CD4-positive, CD25-positive, alpha-beta regulatory T cell (primary cell): ENCODE measurements around the gene SLC24A3. TPM values are rescaled to one million over a fixed set of nuclear protein-coding genes. Genes with fewer than 3 reads are reported as not detected.
"Not testable (repeated sequence)": the region's sequence is repeated elsewhere in the genome, so short reads cannot be mapped to it uniquely, and the experiment has no call there.

Experiments used
- ATAC-seq, 2 donors: fragments of 150-1000 bp; cut with Tn5 transposase; one replicate each; pipeline ENCODE4 v1.10.0; 2021; ENCODE audit warnings: low read depth in 2 of 2, moderate number of reproducible peaks in 2 of 2, moderate library complexity in 1 of 2
- DNase-seq, 3 donors: peaks; one replicate each; pipeline versions ENCODE4 v3.0.0 to v3.0.0-alpha.2; 2012 to 2022; ENCODE audit warnings: mixed read lengths in 1 of 3
- H3K27ac ChIP-seq: one replicate; pipeline ENCODE4 v1.7.0; 2013; ENCODE audit warnings: mild to moderate bottlenecking, low read length; ENCODE audit not compliant: insufficient read depth, poor library complexity, severe bottlenecking
- H3K27me3 ChIP-seq: one replicate; pipeline ENCODE4 v1.7.0; 2013; ENCODE audit warnings: low read length; ENCODE audit not compliant: control insufficient read depth, insufficient read depth
- H3K36me3 ChIP-seq: one replicate; pipeline ENCODE4 v1.7.0; 2013; ENCODE audit warnings: mild to moderate bottlenecking, low read length, moderate library complexity; ENCODE audit not compliant: control insufficient read depth, insufficient read depth
- H3K4me1 ChIP-seq: 2 replicates; pipeline ENCODE4 v1.7.0; 2013; ENCODE audit warnings: mild to moderate bottlenecking, low read length; ENCODE audit not compliant: insufficient read depth, control insufficient read depth, poor library complexity, severe bottlenecking
- H3K4me3 ChIP-seq: one replicate; pipeline ENCODE4 v1.7.0; 2013; ENCODE audit warnings: low read depth, mild to moderate bottlenecking, low read length, moderate library complexity
- H3K9me3 ChIP-seq, 2 experiments: 1 replicate in 1 of 2; 2 replicates in 1 of 2; pipeline ENCODE4 v1.7.0; 2013; ENCODE audit warnings: low read length in 2 of 2, mild to moderate bottlenecking in 1 of 2, moderate library complexity in 1 of 2; ENCODE audit not compliant: control insufficient read depth in 2 of 2
- H3K27ac Mint-ChIP-seq, 3 donors: one replicate each; pipeline ENCODE4 v1.8.0; 2020 to 2022; ENCODE audit warnings: mild to moderate bottlenecking in 3 of 3, mixed read lengths in 3 of 3, moderate library complexity in 2 of 3
- H3K27me3 Mint-ChIP-seq: one replicate; pipeline ENCODE4 v1.8.0; 2022; ENCODE audit warnings: mild to moderate bottlenecking, mixed read lengths
- H3K36me3 Mint-ChIP-seq: one replicate; pipeline ENCODE4 v1.8.0; 2020; ENCODE audit warnings: mixed read lengths
- H3K4me1 Mint-ChIP-seq, 4 donors: one replicate each; pipeline ENCODE4 v1.8.0; 2020 to 2022; ENCODE audit warnings: mixed read lengths in 4 of 4, mild to moderate bottlenecking in 1 of 4
- H3K4me3 Mint-ChIP-seq, 4 donors: one replicate each; pipeline ENCODE4 v1.8.0; 2020 to 2022; ENCODE audit warnings: mild to moderate bottlenecking in 4 of 4, mixed read lengths in 4 of 4, moderate library complexity in 3 of 4
- H3K9me3 Mint-ChIP-seq, 7 donors: one replicate each; pipeline ENCODE4 v1.8.0; 2020 to 2022; ENCODE audit warnings: mixed read lengths in 7 of 7, mild to moderate bottlenecking in 3 of 7, moderate library complexity in 2 of 7
- polyA plus RNA-seq, 4 donors: library from polyadenylated mRNA; unstranded; fragments of 300-500 nt; fragmentation: Illumina TruSeq; gene quantifications; one replicate each; pipeline ENCODE4 v1.2.3, GENCODE V29; 2021
- total RNA-seq: library from RNA; stranded (reverse); gene quantifications from one replicate; pipeline ENCODE4 v1.2.3, GENCODE V29; 2022

The SLC24A3 gene
- total and polyA plus RNA-seq, 5 donors from 2014 or later, result 0.25 TPM; not detected in 4

DNA sequence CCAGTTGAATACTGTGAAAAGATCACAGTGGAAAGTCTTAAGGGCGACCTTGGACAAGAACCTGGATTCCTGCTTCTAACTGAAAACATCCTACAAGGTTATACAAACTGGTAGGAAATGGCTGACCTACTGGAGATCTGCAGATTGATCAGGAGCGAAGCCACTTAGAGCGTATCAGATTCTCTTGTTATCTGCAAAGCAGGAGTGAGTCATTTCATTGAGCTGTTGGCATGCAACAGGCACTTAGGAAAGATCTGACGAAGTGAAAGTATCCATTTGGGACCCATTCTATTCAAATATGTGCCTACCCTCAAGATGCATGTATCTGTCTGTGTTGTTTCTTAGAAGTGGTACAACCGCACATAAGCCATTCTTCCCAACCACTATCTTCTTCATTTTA is 414.5 kb downstream of the SLC24A3 start:
- no peaks in the 10 kb centered on the region for H3K4me1 ChIP-seq
- ATAC-seq, result no peak
- H3K36me3 ChIP-seq, result no peaks in the 10 kb centered on the region
- H3K4me3 ChIP-seq, result no peak overlapping the region
- Mint-ChIP-seq H3K4me1 (no peaks in the 10 kb centered on the region), H3K27ac (no peak overlapping the region), H3K4me3 (no peak overlapping the region), H3K27me3 (peaks cover 5% of the 10 kb centered on the region), H3K36me3 (no peaks in the 10 kb centered on the region), H3K9me3 (peaks cover 0 to 4% (median 3%) of the 10 kb centered on the region in 7 donors)
- no peak overlapping the region for H3K27ac ChIP-seq
- DNase-seq, result no peak
- H3K9me3 ChIP-seq, result no peaks in the 10 kb centered on the region
- H3K27me3 ChIP-seq, result no peaks in the 10 kb centered on the region

GRCh38 chr20:19628570-19629134 is 416.2 kb downstream of the SLC24A3 start:
- Mint-ChIP-seq H3K4me3 (peak overlapping the region in 1 of 4 donors; percentile 45), H3K36me3 (no peaks in the 10 kb centered on the region), H3K9me3 (peaks cover 0 to 4% (median 2%) of the 10 kb centered on the region in 7 donors), H3K27ac (no peak overlapping the region), H3K4me1 (no peaks in the 10 kb centered on the region), H3K27me3 (peaks cover 5% of the 10 kb centered on the region)
- H3K4me1 ChIP-seq, result no peaks in the 10 kb centered on the region
- H3K36me3 ChIP-seq, result no peaks in the 10 kb centered on the region
- H3K9me3 ChIP-seq, result no peaks in the 10 kb centered on the region
- H3K4me3 ChIP-seq, result no peak overlapping the region
- no peaks in the 10 kb centered on the region for H3K27me3 ChIP-seq
- peak in 2 of 3 donors; percentile 10 to 47 for DNase-seq
- no peak for ATAC-seq
- no peak overlapping the region for H3K27ac ChIP-seq

DNA sequence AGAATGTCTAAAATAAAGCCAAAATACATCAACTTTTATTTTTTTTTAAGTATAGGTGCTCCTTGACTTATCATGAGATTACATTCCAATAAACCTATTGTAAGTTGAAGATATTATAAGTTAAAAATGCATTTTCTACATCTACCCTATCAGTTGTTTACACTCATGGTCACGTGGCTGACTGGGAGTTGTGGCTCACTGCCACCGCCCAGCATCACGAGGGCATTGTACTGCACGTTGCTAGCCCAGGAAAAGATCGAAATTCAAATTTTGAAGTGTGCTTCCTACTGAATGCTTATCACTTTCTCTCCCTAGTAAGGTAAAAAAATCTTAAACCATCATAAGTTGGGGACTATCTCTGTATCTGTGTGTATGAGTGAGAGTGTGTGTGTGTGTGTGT is 419.0 kb downstream of the SLC24A3 start:
- H3K4me1 ChIP-seq, result no peaks in the 10 kb centered on the region
- no peak for ATAC-seq
- no peak for DNase-seq
- no peak overlapping the region for H3K27ac ChIP-seq
- H3K27ac Mint-ChIP-seq, result no peak overlapping the region
- no peak overlapping the region for H3K4me3 Mint-ChIP-seq
- H3K4me1 Mint-ChIP-seq, result no peaks in the 10 kb centered on the region
- H3K27me3 ChIP-seq, result no peaks in the 10 kb centered on the region
- no peak overlapping the region for H3K4me3 ChIP-seq
- peaks cover 5% of the 10 kb centered on the region for H3K27me3 Mint-ChIP-seq
- no peaks in the 10 kb centered on the region for H3K36me3 Mint-ChIP-seq
- peaks cover 0 to 6% (median 0%) of the 10 kb centered on the region in 7 donors for H3K9me3 Mint-ChIP-seq
- H3K36me3 ChIP-seq, result no peaks in the 10 kb centered on the region
- no peaks in the 10 kb centered on the region for H3K9me3 ChIP-seq

DNA sequence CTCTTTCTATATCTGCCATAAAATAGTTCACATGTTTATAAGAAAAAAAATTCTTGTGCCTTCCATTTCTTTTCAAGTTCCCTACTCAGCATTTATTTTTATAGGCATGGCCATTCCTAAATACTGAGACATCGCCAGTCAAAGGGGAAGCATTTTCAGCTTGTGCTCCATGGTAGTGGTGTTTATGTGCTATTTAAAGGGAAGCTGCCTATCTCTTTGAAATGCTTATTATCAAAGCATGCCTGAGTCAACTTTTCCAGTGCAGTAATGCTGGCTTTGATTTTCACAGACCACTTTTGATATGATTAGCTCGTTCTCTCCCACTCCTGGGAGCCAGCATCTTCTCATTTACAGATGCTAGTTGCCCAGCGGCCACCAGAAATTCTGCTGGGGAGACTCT is 421.5 kb downstream of the SLC24A3 start:
- Mint-ChIP-seq H3K4me3 (no peak overlapping the region), H3K9me3 (peaks cover 0 to 3% (median 0%) of the 10 kb centered on the region in 7 donors), H3K27me3 (no peaks in the 10 kb centered on the region), H3K4me1 (no peaks in the 10 kb centered on the region), H3K27ac (no peak overlapping the region), H3K36me3 (no peaks in the 10 kb centered on the region)
- Histone ChIP-seq H3K4me3 (no peak overlapping the region), H3K36me3 (no peaks in the 10 kb centered on the region), H3K27ac (no peak overlapping the region), H3K4me1 (no peaks in the 10 kb centered on the region), H3K9me3 (no peaks in the 10 kb centered on the region), H3K27me3 (no peaks in the 10 kb centered on the region)
- no peak for DNase-seq
- ATAC-seq, result no peak

DNA sequence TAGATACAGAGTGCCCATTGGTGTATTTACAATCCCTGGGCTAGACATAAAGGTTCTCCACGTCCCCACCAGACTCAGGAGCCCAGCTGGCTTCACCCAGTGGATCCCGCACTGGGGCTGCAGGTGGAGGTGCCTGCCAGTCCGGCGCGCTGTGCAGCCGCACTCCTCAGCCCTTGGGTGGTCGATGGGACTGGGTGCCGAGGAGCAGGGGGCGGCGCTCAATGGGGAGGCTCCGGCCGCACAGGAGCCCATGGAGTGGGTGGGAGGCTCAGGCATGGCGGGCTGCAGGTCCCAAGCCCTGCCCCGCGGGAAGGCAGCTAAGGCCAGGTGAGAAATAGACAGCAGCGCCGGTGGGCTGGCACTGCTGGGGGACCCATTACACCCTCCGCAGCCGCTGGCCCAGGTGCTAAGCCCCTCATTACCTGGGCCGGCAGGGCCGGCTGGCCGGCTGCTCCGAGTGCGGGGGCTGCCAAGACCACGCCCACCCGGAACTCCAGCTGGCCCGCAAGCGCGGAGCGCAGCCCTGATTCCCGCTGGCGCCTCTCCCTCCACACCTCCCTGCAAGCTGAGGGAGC is 427.1 kb downstream of the SLC24A3 start:
- H3K4me3 Mint-ChIP-seq, DNase-seq, H3K27ac Mint-ChIP-seq, H3K27me3 ChIP-seq, H3K4me1 Mint-ChIP-seq, H3K36me3 ChIP-seq, H3K27me3 Mint-ChIP-seq, H3K27ac ChIP-seq, H3K9me3 ChIP-seq, H3K4me1 ChIP-seq, ATAC-seq, H3K36me3 Mint-ChIP-seq, H3K4me3 ChIP-seq, H3K9me3 Mint-ChIP-seq: not testable (repeated sequence)

DNA sequence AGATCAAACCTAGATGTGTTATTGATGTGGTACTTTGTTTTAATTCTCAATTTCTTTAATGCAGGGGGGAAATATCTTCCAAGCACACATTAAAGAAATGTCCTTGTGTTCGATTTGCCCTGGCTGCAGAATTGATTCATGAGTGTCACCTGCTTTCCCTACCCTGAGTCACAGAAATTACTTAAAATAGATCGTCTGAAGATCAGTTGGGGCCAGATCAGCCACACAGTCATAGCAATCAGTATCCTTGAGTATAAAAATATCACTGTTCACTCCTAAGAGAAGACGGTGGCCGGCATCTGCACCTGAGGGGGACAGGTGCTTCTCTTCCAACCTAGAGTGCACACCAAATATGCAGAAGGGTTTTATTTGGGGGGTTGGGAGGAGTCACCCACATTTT is 430.4 kb downstream of the SLC24A3 start:
- ATAC-seq (no peak), DNase-seq (no peak)
- H3K27me3 Mint-ChIP-seq, result no peaks in the 10 kb centered on the region
- H3K27ac ChIP-seq, result no peak overlapping the region
- H3K27me3 ChIP-seq, result no peaks in the 10 kb centered on the region
- H3K36me3 Mint-ChIP-seq, result no peaks in the 10 kb centered on the region
- no peaks in the 10 kb centered on the region for H3K9me3 Mint-ChIP-seq
- H3K4me3 ChIP-seq, result no peak overlapping the region
- no peaks in the 10 kb centered on the region for H3K4me1 ChIP-seq
- no peak overlapping the region for H3K4me3 Mint-ChIP-seq
- H3K9me3 ChIP-seq, result no peaks in the 10 kb centered on the region
- H3K4me1 Mint-ChIP-seq, result no peaks in the 10 kb centered on the region
- H3K27ac Mint-ChIP-seq, result no peak overlapping the region
- no peaks in the 10 kb centered on the region for H3K36me3 ChIP-seq

GRCh38 chr20:19644085-19644484 is 431.6 kb downstream of the SLC24A3 start:
- Histone ChIP-seq H3K4me1 (no peaks in the 10 kb centered on the region), H3K27me3 (no peaks in the 10 kb centered on the region), H3K36me3 (no peaks in the 10 kb centered on the region), H3K4me3 (no peak overlapping the region), H3K9me3 (no peaks in the 10 kb centered on the region), H3K27ac (no peak overlapping the region)
- no peaks in the 10 kb centered on the region for H3K4me1 Mint-ChIP-seq
- H3K27me3 Mint-ChIP-seq, result no peaks in the 10 kb centered on the region
- H3K9me3 Mint-ChIP-seq, result no peaks in the 10 kb centered on the region
- no peaks in the 10 kb centered on the region for H3K36me3 Mint-ChIP-seq
- ATAC-seq, result no peak
- no peak overlapping the region for H3K27ac Mint-ChIP-seq
- no peak for DNase-seq
- H3K4me3 Mint-ChIP-seq, result no peak overlapping the region

DNA sequence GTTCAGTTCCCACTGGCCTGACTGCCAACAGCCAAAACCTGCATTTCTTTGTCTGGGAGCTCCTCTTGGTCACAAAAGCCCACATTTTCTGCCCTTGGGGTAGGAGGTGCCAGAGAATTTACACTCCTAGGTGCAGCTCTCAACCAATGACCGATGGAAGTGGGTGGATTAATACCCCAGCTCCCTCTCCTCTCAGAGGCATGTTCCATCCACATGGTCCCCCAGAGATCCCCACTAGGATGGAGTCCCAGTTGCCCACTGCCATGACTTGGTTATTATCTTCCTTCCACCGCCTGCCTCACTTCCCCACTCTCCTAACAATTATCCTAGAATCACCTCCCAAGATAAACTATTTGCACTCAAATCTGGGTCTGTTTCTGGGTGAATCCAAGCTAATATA is 434.5 kb downstream of the SLC24A3 start:
- H3K27ac ChIP-seq, result no peak overlapping the region
- Mint-ChIP-seq H3K4me3 (no peak overlapping the region), H3K9me3 (no peaks in the 10 kb centered on the region), H3K36me3 (no peaks in the 10 kb centered on the region), H3K27ac (no peak overlapping the region), H3K27me3 (no peaks in the 10 kb centered on the region), H3K4me1 (no peaks in the 10 kb centered on the region)
- no peaks in the 10 kb centered on the region for H3K9me3 ChIP-seq
- H3K4me3 ChIP-seq, result no peak overlapping the region
- H3K36me3 ChIP-seq, result no peaks in the 10 kb centered on the region
- DNase-seq (no peak), ATAC-seq (no peak)
- H3K27me3 ChIP-seq, result no peaks in the 10 kb centered on the region
- H3K4me1 ChIP-seq, result no peaks in the 10 kb centered on the region
